ENCODE measurements around the gene ACOT11. TPM values are rescaled to one million over a fixed set of nuclear protein-coding genes. Genes with fewer than 3 reads are reported as not detected.

ACOT11 gene
- total and polyA plus RNA-seq, 2 of the 4 experiments (the other 2 are of a cell fraction): 2.5 to 2.7 TPM

DNA sequence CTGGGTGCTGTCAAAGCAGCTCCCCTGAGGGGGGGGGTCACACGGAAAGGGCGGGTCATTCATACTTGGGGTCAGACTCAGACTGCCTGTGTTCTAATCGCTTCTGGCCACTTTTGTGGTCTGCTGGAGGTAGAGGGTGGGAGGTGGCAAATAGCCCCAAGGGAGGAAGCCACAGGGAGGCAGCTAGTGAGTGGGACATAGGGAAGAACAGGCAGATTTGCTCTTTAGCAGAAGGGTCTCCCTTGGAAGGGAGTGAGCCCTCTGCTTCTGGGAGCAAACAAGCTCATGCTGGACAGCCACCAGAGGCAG, 24.5 kb downstream of the ACOT11 start:
- H2AFZ ChIP-seq (replicated peaks; ENCODE audit: low read length, poor library complexity): no peak overlapping the region
- no peak overlapping the region for H3K27ac ChIP-seq (ENCODE audit: insufficient read depth, low read length)
- WGBS, 2 experiments (ENCODE audit: extremely low coverage in 2 of 2, insufficient read length in 1 of 2): no CpG with 5 or more reads among the region's 3 CpGs
- ATAC-seq (ENCODE audit: low read depth): no peak
- H3K4me2 ChIP-seq (ENCODE audit: low read depth, low read length): no peak overlapping the region
- no peak overlapping the region for H3K14ac ChIP-seq (replicated peaks; ENCODE audit: low read depth, low read length)
- no peak overlapping the region for H4K5ac ChIP-seq (ENCODE audit: low read depth, low read length)
- H2BK120ac ChIP-seq (ENCODE audit: low read depth, low read length): no peak overlapping the region
- no peak for TF ChIP-seq SMC3 (IDR thresholded peaks at IDR 0.05; ENCODE audit: low read depth, low read length)
- TF ChIP-seq, protein P1, sequence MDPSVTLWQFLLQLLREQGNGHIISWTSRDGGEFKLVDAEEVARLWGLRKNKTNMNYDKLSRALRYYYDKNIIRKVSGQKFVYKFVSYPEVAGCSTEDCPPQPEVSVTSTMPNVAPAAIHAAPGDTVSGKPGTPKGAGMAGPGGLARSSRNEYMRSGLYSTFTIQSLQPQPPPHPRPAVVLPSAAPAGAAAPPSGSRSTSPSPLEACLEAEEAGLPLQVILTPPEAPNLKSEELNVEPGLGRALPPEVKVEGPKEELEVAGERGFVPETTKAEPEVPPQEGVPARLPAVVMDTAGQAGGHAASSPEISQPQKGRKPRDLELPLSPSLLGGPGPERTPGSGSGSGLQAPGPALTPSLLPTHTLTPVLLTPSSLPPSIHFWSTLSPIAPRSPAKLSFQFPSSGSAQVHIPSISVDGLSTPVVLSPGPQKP (IDR thresholded peaks at IDR 0.05; ENCODE audit: borderline replicate concordance, low read depth, low read length): no peak
- no peak for TF ChIP-seq RCOR1 (IDR thresholded peaks at IDR 0.05; ENCODE audit: insufficient replicate concordance, low read length)
- TF ChIP-seq RAD21 (IDR thresholded peaks at IDR 0.05; ENCODE audit: low read length): no peak
- TF ChIP-seq RFX5 (IDR thresholded peaks at IDR 0.05; ENCODE audit: low read depth, low read length): no peak
- no peak for TF ChIP-seq MAFK (IDR thresholded peaks at IDR 0.05; ENCODE audit: low read depth, low read length)
- ChIA-PET CTCF (no interaction called here), POLR2A (ENCODE audit: unreplicated experiment) (interaction anchor here (0.5 kb wide), 1 partner anchor 613 kb away, joined by 4 read pairs; no protein-coding TSS in a partner anchor)
- H3K4ac ChIP-seq (ENCODE audit: low read depth, low read length): no peak overlapping the region
- H3K27me3 ChIP-seq (ENCODE audit: control insufficient read depth, insufficient read depth, low read length): no peaks in the 10 kb centered on the region
- DNase-seq: no peak
- H3K56ac ChIP-seq (ENCODE audit: extremely low read depth, insufficient read depth, low read length): no peak overlapping the region
- intact Hi-C loops (cut with micrococcal nuclease) (no loop called here), in situ Hi-C loops (cut with MboI; ENCODE audit: low sequenced_read_pairs) (no loop called here), dilution Hi-C loops (cut with HindIII; ENCODE audit: low sequenced_read_pairs, unreplicated experiment) (no loop called here)
- H3K79me1 ChIP-seq (ENCODE audit: low read depth in 1 of 2, low read length in 2 of 2): no peaks in the 10 kb centered on the region
- H2AK5ac ChIP-seq (ENCODE audit: low read depth, low read length): no peak overlapping the region
- peaks cover 3% of the 10 kb centered on the region; the same call in 1 of the 2 replicates for H3K4me1 ChIP-seq (ENCODE audit: control insufficient read depth, insufficient read depth, low read length)
- no peaks in the 10 kb centered on the region for H4K20me1 ChIP-seq (ENCODE audit: insufficient read depth, low read length)
- BruUV-seq (replicated peaks): no TSS peak
- H3K4me3 ChIP-seq (ENCODE audit: insufficient read depth, low read depth, low read length): no peak overlapping the region
- H4K91ac ChIP-seq (ENCODE audit: insufficient read depth, low read depth, low read length): no peak overlapping the region
- H2AK9ac ChIP-seq (replicated peaks; ENCODE audit: low read depth, low read length, poor library complexity): no peak overlapping the region
- H4K8ac ChIP-seq (ENCODE audit: low read depth in 2 of 2, low read length in 2 of 2): no peak overlapping the region
- no peaks in the 10 kb centered on the region for H3K9me3 ChIP-seq (ENCODE audit: control insufficient read depth, insufficient read depth, low read length)
- no peak overlapping the region for H3K18ac ChIP-seq (ENCODE audit: low read depth, low read length)
- H2BK15ac ChIP-seq (ENCODE audit: low read depth, low read length): no peak overlapping the region
- no peak overlapping the region for H3K23ac ChIP-seq (ENCODE audit: low read depth, low read length)
- H2BK20ac ChIP-seq (ENCODE audit: low read depth, low read length): no peak overlapping the region
- no peaks in the 10 kb centered on the region for H3K36me3 ChIP-seq (ENCODE audit: control insufficient read depth, insufficient read depth, low read length)
- H3K9ac ChIP-seq (ENCODE audit: low read depth, low read length): no peak overlapping the region
- H2BK5ac ChIP-seq (ENCODE audit: low read depth, low read length, poor library complexity, severe bottlenecking): no peak overlapping the region
- no peaks in the 10 kb centered on the region; the same call in 1 of the 2 replicates for H3K9me1 ChIP-seq (ENCODE audit: insufficient read depth, low read length)
